ENCODE measurements around the gene PRSS22.

Gene PRSS22

GRCh38 chr16:2814551-2815298, 43.2 kb downstream of the PRSS22 start:
- no peak for DNase-seq (ENCODE audit: low read depth)

DNA sequence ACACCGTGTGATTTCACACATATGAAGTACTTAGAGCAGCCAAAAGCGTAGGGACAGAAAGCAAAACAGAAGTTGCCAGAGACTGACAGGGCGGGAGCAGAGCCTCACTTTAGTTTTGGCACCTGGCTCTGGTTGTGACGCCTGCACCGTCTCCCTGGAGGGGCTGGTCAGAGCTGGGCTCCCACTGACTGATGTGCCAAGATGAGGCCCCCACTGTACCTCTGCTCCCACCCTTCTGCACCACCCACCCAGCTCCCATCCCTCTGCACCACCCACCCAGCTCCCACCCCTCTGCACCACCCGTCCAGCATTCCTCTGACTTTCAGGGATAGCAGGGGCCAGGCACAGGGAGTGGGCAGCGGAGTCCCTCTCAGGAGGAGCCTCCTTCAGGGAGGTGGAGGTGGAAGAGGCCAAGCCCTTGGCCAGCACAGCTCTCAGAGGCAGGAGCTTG, 44.2 kb downstream of the PRSS22 start:
- DNase-seq (ENCODE audit: low read depth) = no peak

- DNase-seq (ENCODE audit: low read depth) = no peak
These were observed 46.1 kb downstream of the PRSS22 start for GRCh38 chr16:2811703-2812471.

GRCh38 chr16:2810651-2811050, 47.3 kb downstream of the PRSS22 start:
- no peak for DNase-seq (ENCODE audit: low read depth)

DNA sequence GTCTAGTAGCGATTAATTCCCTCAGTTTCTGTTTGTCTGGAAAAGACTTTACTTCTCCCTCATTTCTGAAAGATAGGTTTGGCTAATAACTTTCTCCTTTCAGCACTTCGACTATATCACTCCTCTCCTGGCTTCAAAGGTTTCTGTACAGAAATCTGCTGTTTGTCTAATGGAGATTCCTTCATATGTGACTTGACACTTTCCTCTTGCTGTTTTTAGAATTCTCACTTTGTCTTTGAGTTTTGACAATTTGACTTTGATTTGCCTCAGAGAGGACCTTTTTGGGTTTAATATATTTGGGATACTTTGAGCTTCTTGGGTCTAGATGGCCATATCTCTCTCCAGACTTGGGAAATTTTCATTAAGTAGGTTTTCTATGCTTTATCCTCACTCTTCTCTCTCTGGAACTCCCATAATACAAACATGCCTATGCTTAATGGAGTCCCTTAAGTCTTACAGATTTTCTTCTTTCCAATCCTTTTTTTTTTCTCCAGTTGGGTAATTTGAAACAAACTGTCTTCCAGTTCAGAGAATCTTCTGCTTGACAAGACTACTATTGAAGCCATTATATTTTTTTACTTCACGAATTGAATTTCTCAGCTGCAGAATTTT, 48.7 kb downstream of the PRSS22 start:
- no peak for DNase-seq (ENCODE audit: low read depth)

DNA sequence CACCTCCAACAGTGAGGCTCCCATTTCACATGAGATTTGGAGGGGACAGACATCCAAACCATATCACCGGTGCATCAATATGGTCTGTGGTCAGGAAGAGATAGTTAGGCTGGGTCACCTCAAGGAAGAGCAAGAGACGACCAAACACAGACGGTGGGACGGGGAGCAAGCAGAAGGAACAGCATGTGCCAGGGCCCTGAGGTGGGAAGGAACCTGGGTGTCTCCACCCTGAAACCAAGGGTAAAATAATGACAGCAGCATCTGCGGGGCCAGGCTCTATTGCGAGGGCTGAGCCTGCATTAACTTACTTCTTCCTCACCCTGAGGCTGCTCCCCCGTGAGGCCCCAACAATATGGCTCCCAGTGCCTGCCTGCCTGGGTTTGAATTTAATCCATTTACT, 49.8 kb downstream of the PRSS22 start:
- DNase-seq (ENCODE audit: low read depth) = no peak

DNA sequence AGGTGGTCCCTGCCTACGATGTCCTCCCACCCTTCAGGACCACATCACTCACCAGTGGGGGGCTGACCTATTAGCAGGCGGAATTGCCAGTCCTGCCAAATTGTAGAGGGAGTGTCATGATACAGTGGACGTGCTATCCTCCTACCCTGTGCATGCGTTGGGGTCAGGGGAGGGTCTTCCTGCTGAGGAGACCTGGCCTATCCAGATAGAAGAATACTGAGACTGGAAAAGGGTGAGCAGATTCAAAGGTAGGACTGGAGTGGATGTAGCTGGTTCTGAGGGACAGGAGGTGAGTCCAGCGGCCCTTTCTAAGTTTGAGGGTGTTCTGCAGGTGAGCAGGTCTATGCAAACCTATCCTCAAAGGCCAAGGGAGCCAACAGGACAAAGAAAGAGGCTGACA, 51.7 kb downstream of the PRSS22 start:
- no peak for DNase-seq (ENCODE audit: low read depth)

DNA sequence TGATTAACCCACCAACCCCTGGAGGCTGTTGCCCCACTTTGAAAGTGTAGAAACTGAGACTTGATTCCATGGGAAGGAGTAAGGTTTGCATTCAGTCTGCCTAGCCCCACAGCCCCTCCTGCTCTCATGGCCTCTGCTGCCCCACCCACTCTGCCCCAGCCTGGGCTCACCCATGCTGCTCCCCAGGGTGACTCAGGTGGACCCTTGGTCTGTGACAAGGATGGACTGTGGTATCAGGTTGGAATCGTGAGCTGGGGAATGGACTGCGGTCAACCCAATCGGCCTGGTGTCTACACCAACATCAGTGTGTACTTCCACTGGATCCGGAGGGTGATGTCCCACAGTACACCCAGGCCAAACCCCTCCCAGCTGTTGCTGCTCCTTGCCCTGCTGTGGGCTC, 53.2 kb downstream of the PRSS22 start:
- no peak for DNase-seq (ENCODE audit: low read depth)

DNA sequence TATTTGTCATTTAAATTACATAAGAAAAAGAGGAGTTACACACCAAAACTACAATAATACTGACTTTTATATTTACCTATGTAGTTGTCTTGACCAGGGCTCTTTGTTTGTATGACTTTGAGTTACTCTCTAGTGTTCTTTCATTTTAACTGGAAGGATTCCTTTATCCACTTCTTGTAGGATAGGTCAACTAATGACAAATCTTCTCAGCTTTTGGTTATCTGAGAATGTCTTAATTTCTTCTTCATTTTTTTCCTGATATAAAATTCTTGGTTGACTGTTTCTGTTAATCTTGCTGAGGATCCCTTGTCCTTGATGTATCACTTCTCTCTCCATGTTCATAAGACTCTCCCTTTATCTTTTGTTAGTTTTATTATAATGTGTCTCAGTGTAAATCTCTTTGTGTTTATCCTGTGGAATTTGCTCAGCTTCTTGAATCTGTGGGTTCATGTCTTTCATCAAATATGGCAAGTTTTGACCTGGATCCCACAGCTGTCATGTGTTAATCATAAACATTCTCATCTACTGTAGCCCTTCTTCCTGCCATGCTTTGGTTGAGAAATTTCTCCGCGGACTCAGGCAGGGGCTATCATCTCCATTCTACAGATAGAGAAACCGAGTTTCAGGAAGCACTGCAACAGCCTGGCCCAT, 54.3 kb downstream of the PRSS22 start:
- DNase-seq (ENCODE audit: low read depth) = no peak

Measured in activated T-cell treated with anti-CD3 and anti-CD28 coated beads for 48 hours (primary cell).